Mesenchymal stem cell (in vitro differentiated cells and primary cell): ENCODE data around the gene DOC2B.

Experiments used
- DNase-seq: peaks from one replicate; pipeline ENCODE4 v3.0.0-alpha.2; 2013
- H2AFZ ChIP-seq: one replicate; pipeline ENCODE4 v1.6.1; 2013; ENCODE audit warnings: low read depth, mild to moderate bottlenecking, control low read depth, inconsistent platforms, low read length, moderate library complexity
- H2AK5ac ChIP-seq: 2 replicates; pipeline ENCODE4 v1.6.1; 2013; ENCODE audit warnings: low read length, moderate library complexity, mild to moderate bottlenecking, inconsistent platforms; ENCODE audit not compliant: severe bottlenecking
- H2BK120ac ChIP-seq: one replicate; pipeline ENCODE4 v1.6.1; 2013; ENCODE audit warnings: low read depth, mild to moderate bottlenecking, inconsistent platforms, low read length, moderate library complexity
- H2BK12ac ChIP-seq, 2 experiments: one replicate each; pipeline ENCODE4 v1.6.1; 2013; ENCODE audit warnings: inconsistent platforms in 2 of 2, low read length in 2 of 2, mild to moderate bottlenecking in 2 of 2, moderate library complexity in 2 of 2, control low read depth in 1 of 2
- H2BK15ac ChIP-seq: one replicate; pipeline ENCODE4 v1.6.1; 2013; ENCODE audit warnings: mild to moderate bottlenecking, low read depth, inconsistent platforms; ENCODE audit not compliant: poor library complexity, severe bottlenecking
- H2BK5ac ChIP-seq: 2 replicates; pipeline ENCODE4 v1.6.1; 2013; ENCODE audit warnings: low read depth, mild to moderate bottlenecking, low read length, control low read depth, inconsistent platforms; ENCODE audit not compliant: poor library complexity, severe bottlenecking
- H3K14ac ChIP-seq, 2 experiments: one replicate each; pipeline ENCODE4 v1.6.1; 2013; ENCODE audit warnings: inconsistent platforms in 2 of 2, low read length in 2 of 2, control low read depth in 1 of 2, mild to moderate bottlenecking in 1 of 2, moderate library complexity in 1 of 2
- H3K18ac ChIP-seq, 2 experiments: one replicate each; pipeline ENCODE4 v1.6.1; 2013; ENCODE audit warnings: inconsistent platforms in 2 of 2, low read length in 2 of 2, control low read depth in 1 of 2, low read depth in 1 of 2, mild to moderate bottlenecking in 1 of 2
- H3K23ac ChIP-seq, 2 experiments: one replicate each; pipeline ENCODE4 v1.6.1; 2013; ENCODE audit warnings: inconsistent platforms in 2 of 2, low read length in 2 of 2, mild to moderate bottlenecking in 2 of 2, moderate library complexity in 2 of 2, control low read depth in 1 of 2
- H3K27ac ChIP-seq: 2 replicates; pipeline ENCODE4 v1.5.1; 2013; ENCODE audit warnings: mild to moderate bottlenecking, moderate library complexity, low read length, control low read depth, inconsistent platforms; ENCODE audit not compliant: poor library complexity, severe bottlenecking
- H3K27me3 ChIP-seq, 2 experiments: 2 replicates each; pipeline versions ENCODE4 v1.6.1 to v1.7.0; 2013; ENCODE audit warnings: low read length in 2 of 2, mild to moderate bottlenecking in 2 of 2, moderate library complexity in 2 of 2, control low read depth in 1 of 2, inconsistent platforms in 1 of 2; ENCODE audit not compliant: control insufficient read depth in 1 of 2, insufficient read depth in 1 of 2
- H3K36me3 ChIP-seq, 2 experiments: 2 replicates each; pipeline versions ENCODE4 v1.6.1 to v1.7.0; 2013; ENCODE audit warnings: low read length in 2 of 2, control low read depth in 1 of 2, inconsistent platforms in 1 of 2, low read depth in 1 of 2, mild to moderate bottlenecking in 1 of 2; ENCODE audit not compliant: insufficient read depth in 2 of 2, control insufficient read depth in 1 of 2
- H3K4ac ChIP-seq, 2 experiments: one replicate each; pipeline ENCODE4 v1.6.1; 2013; ENCODE audit warnings: inconsistent platforms in 2 of 2, low read length in 2 of 2, mild to moderate bottlenecking in 2 of 2, moderate library complexity in 2 of 2, control low read depth in 1 of 2, low read depth in 1 of 2
- H3K4me1 ChIP-seq: 2 replicates; pipeline ENCODE4 v1.6.1; 2013; ENCODE audit warnings: low read depth, low read length, control low read depth; ENCODE audit not compliant: control insufficient read depth, insufficient read depth
- H3K4me2 ChIP-seq: 2 replicates; pipeline ENCODE4 v1.6.1; 2013; ENCODE audit warnings: low read length, mild to moderate bottlenecking, inconsistent platforms; ENCODE audit not compliant: poor library complexity, severe bottlenecking
- H3K4me3 ChIP-seq, 2 experiments: 2 replicates each; pipeline versions ENCODE4 v1.5.1 to v1.7.0; 2013; ENCODE audit warnings: low read length in 2 of 2, mild to moderate bottlenecking in 2 of 2, control low read depth in 1 of 2, low read depth in 1 of 2; ENCODE audit not compliant: insufficient read depth in 1 of 2
- H3K79me1 ChIP-seq: replicated peaks from 2 replicates; pipeline ENCODE4 v1.6.1; 2013; ENCODE audit warnings: mild to moderate bottlenecking, control low read depth, low read length, inconsistent platforms; ENCODE audit not compliant: poor library complexity, severe bottlenecking
- H3K9ac ChIP-seq: 2 replicates; pipeline ENCODE4 v1.7.0; 2013; ENCODE audit warnings: mild to moderate bottlenecking, low read length, moderate library complexity
- H3K9me3 ChIP-seq: 2 replicates; pipeline ENCODE4 v1.7.0; 2013; ENCODE audit warnings: mild to moderate bottlenecking, low read length; ENCODE audit not compliant: control insufficient read depth
- H4K8ac ChIP-seq: one replicate; pipeline ENCODE4 v1.6.1; 2013; ENCODE audit warnings: inconsistent platforms, mild to moderate bottlenecking, low read length, moderate library complexity
- H4K91ac ChIP-seq: one replicate; pipeline ENCODE4 v1.6.1; 2013; ENCODE audit warnings: mild to moderate bottlenecking, low read length, inconsistent platforms
- WGBS: methylation state at CpG from one replicate; pipeline ENCODE4 v1.1.7; 2013; ENCODE audit warnings: mixed read lengths; 5-methylcytosine and 5-hydroxymethylcytosine counted together

Gene DOC2B

GRCh38 chr17:205817-206216, 24.4 kb upstream of the DOC2B start:
- WGBS, result 92% methylated on average over 6 of the region's 6 CpGs
- Histone ChIP-seq H3K27me3 (peaks cover 8 to 59% of the 10 kb centered on the region in 2 experiments), H2BK120ac (no peak overlapping the region)

DNA sequence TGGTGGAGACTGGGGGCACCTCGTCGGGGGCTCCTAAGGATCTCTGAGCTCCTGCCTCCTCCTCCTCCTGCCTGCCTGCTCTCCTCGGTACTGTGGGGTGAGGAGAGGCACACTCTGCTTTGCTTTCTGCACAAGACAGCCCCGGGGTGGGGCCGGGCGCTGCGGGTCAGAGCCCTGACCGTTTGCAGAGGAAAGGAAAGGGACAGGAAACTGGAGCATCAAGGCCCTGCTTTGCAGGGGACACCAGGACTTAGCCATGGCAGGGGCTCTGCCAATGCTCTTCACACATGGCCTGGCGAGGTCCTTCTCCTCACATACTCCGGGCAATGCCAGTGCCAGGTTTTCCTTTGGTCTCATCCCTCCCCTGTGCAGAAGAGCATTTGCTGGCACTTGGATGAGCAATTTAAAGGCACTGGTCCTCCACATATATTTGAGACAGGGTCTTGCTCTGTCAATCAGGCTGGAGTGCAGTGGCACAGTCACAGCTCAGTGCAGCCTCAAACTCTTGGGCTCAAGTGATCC, 23.8 kb upstream of the DOC2B start:
- Histone ChIP-seq H2AK5ac (no peak overlapping the region), H3K4me1 (peaks cover 7% of the 10 kb centered on the region), H2AFZ (no peak overlapping the region), H2BK12ac (no peak overlapping the region), H3K79me1 (no peaks in the 10 kb centered on the region), H3K4me2 (no peak overlapping the region), H3K9me3 (no peaks in the 10 kb centered on the region), H2BK15ac (no peak overlapping the region), H4K91ac (no peak overlapping the region), H3K36me3 (no peaks in the 10 kb centered on the region), H3K9ac (no peak overlapping the region), H3K4ac (no peak overlapping the region), H3K4me3 (no peak overlapping the region), H3K23ac (no peak overlapping the region), H4K8ac (no peak overlapping the region), H3K27me3 (peaks cover 8 to 65% of the 10 kb centered on the region in 2 experiments), H3K18ac (no peak overlapping the region), H2BK120ac (no peak overlapping the region), H3K14ac (no peak overlapping the region), H2BK5ac (no peak overlapping the region), H3K27ac (no peak overlapping the region)
- WGBS, result 75% methylated on average over 8 of the region's 10 CpGs
- no peak for DNase-seq

More at GRCh38 chr17:205817-206216, 24.4 kb upstream of the DOC2B start:
- H3K18ac ChIP-seq, result no peak overlapping the region
- no peak overlapping the region for H3K14ac ChIP-seq
- H4K8ac ChIP-seq, result no peak overlapping the region
- no peak for DNase-seq
- no peak overlapping the region for H3K9ac ChIP-seq
- H3K4me2 ChIP-seq, result no peak overlapping the region
- no peak overlapping the region for H2BK5ac ChIP-seq
- H2BK12ac ChIP-seq, result no peak overlapping the region
- H3K4ac ChIP-seq, result no peak overlapping the region
- H3K79me1 ChIP-seq, result no peaks in the 10 kb centered on the region
- H2AK5ac ChIP-seq, result no peak overlapping the region
- H3K4me1 ChIP-seq, result peaks cover 3% of the 10 kb centered on the region
- no peak overlapping the region for H2BK15ac ChIP-seq
- peaks cover 0 to 3% of the 10 kb centered on the region in 2 experiments for H3K36me3 ChIP-seq
- no peak overlapping the region for H3K4me3 ChIP-seq
- H3K27ac ChIP-seq, result no peak overlapping the region
- no peak overlapping the region for H2AFZ ChIP-seq
- no peak overlapping the region for H3K23ac ChIP-seq
- no peak overlapping the region for H4K91ac ChIP-seq
- H3K9me3 ChIP-seq, result no peaks in the 10 kb centered on the region

DNA sequence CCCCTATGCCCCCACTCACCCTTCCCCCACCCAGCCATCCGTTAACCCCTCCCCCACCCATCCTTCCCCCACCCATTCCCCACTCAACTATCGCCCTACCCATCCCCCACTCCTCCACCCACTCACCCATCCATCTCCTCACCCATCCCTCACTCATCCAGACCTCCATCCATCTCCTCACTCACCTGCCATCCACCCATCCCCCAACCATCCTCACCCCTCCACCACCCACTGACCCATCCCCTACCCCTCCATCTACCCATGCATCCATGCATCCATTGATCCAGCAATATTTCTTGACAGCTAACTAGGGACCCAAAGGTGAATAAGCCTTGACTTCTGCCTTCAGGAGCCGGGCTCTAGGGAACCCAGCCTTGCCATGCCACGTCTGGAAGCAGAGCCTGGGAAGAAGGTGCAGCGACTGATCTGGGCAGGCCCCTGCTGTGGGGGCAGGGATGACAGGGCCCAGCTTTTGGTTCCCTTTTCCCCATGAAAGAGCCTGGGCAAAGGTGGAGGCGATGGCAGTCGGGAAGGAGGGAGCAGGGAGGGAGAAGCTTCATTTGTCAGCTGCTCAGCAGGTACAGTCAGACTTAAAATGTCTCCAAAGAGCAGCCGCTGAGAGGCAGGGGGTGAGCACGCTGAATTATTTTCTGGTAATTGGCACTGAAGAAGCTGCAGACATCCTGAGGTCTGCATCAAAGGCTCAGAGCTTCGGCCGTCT, 23.1 kb upstream of the DOC2B start:
- Histone ChIP-seq H3K79me1 (no peaks in the 10 kb centered on the region), H4K91ac (no peak overlapping the region), H2BK12ac (no peak overlapping the region), H3K4me2 (no peak overlapping the region), H3K18ac (no peak overlapping the region), H2BK5ac (no peak overlapping the region), H2AFZ (no peak overlapping the region), H3K23ac (no peak overlapping the region), H2AK5ac (no peak overlapping the region), H4K8ac (no peak overlapping the region), H3K9me3 (no peaks in the 10 kb centered on the region), H3K27ac (no peak overlapping the region), H3K4me3 (no peak overlapping the region), H3K27me3 (peaks cover 8 to 71% of the 10 kb centered on the region in 2 experiments), H2BK120ac (no peak overlapping the region), H3K4ac (no peak overlapping the region), H3K36me3 (no peaks in the 10 kb centered on the region), H3K9ac (no peak overlapping the region), H3K4me1 (peaks cover 13% of the 10 kb centered on the region), H2BK15ac (no peak overlapping the region), H3K14ac (no peak overlapping the region)
- WGBS, result 67% methylated on average over 11 of the region's 11 CpGs
- no peak for DNase-seq

- H2BK120ac ChIP-seq, result no peak overlapping the region
- no peak overlapping the region for H2BK12ac ChIP-seq
- H3K23ac ChIP-seq, result no peak overlapping the region
- no peak overlapping the region for H2BK5ac ChIP-seq
- no peak overlapping the region for H4K8ac ChIP-seq
- H3K14ac ChIP-seq, result no peak overlapping the region
- 82% methylated on average over 23 of the region's 23 CpGs for WGBS
- no peak overlapping the region for H2AFZ ChIP-seq
- no peak for DNase-seq
- no peaks in the 10 kb centered on the region for H3K79me1 ChIP-seq
- no peaks in the 10 kb centered on the region for H3K36me3 ChIP-seq
- no peak overlapping the region for H3K4ac ChIP-seq
- no peak overlapping the region for H2AK5ac ChIP-seq
- H3K4me2 ChIP-seq, result no peak overlapping the region
- no peak overlapping the region for H4K91ac ChIP-seq
- no peaks in the 10 kb centered on the region for H3K9me3 ChIP-seq
- H3K4me3 ChIP-seq, result no peak overlapping the region
- H2BK15ac ChIP-seq, result no peak overlapping the region
- peaks cover 15% of the 10 kb centered on the region for H3K4me1 ChIP-seq
- peaks cover 4 to 73% of the 10 kb centered on the region in 2 experiments for H3K27me3 ChIP-seq
- H3K9ac ChIP-seq, result no peak overlapping the region
- H3K27ac ChIP-seq, result no peak overlapping the region
- H3K18ac ChIP-seq, result no peak overlapping the region
These were observed 21.1 kb upstream of the DOC2B start for GRCh38 chr17:202501-202951.
